Measurements from ENCODE around the gene ZNF618.

ZNF618 gene

GRCh38 chr9:113879911-113880310, 3.8 kb downstream of the ZNF618 start:
- Histone ChIP-seq H3K9me3 (ENCODE audit: control insufficient read depth, low read length) (no peaks in the 10 kb centered on the region), H3K4me3 (ENCODE audit: insufficient read depth, low read depth, low read length, poor library complexity, severe bottlenecking) (no peak overlapping the region), H3K27ac (ENCODE audit: insufficient read depth, low read length, poor library complexity, severe bottlenecking) (no peak overlapping the region), H3K27me3 (replicated peaks; ENCODE audit: control insufficient read depth, insufficient read depth, low read length, poor library complexity, severe bottlenecking) (peaks cover 3% of the 10 kb centered on the region), H3K36me3 (ENCODE audit: control insufficient read depth, insufficient read depth, low read length) (no peaks in the 10 kb centered on the region), H3K4me1 (ENCODE audit: control insufficient read depth, insufficient read depth, low read length, poor library complexity, severe bottlenecking) (no peaks in the 10 kb centered on the region)
- no peak for DNase-seq

DNA sequence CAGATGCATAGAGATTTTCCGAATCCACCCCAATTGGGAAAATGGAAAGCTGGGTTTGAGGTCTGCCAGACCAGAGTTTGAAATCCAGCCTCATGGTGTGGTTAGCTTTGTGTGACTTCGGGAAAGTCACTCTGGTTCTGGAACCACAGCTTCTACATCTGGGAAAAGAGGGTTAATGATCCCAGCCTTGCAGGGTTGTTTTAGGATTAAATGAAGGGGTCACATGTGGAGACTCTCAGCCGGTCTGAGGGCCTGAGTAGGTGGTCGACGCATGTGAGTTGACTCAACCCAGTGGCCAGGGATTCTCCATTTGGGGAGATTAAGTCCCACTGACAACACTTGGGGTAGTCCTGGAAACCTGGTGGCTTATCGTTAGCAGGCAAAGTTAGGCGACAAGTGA, 6.1 kb downstream of the ZNF618 start:
- Histone ChIP-seq H3K4me1 (ENCODE audit: control insufficient read depth, insufficient read depth, low read length, poor library complexity, severe bottlenecking) (no peaks in the 10 kb centered on the region), H3K27ac (ENCODE audit: insufficient read depth, low read length, poor library complexity, severe bottlenecking) (no peak overlapping the region), H3K36me3 (ENCODE audit: control insufficient read depth, insufficient read depth, low read length) (no peaks in the 10 kb centered on the region), H3K9me3 (ENCODE audit: control insufficient read depth, low read length) (no peaks in the 10 kb centered on the region), H3K4me3 (ENCODE audit: insufficient read depth, low read depth, low read length, poor library complexity, severe bottlenecking) (no peak overlapping the region), H3K27me3 (replicated peaks; ENCODE audit: control insufficient read depth, insufficient read depth, low read length, poor library complexity, severe bottlenecking) (no peaks in the 10 kb centered on the region)
- DNase-seq: no peak

DNA sequence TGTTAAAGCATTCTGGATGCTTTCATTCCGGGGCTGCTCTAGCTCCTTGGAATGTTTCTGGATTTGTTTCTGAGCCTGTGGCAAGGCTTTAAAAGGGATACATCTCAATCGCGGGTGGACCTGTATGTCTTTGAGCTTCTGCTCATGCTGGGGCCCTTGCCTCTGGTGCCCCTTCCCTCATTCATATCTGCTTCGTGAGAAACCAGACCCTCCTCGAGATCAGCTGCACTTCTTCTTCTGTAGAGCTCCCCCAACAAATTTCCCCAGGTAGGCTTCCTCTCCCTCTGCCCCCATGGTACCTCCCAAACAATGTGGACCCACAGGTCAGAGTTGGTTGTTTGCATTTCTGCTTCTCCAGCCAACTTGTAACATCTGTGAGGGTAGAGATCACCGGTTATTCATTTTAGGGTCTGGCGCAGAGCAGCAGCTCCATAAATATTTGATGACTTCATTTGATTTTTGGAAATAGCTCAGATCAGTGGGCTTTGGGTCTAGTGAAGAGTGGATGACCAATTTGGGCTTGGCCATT, 6.6 kb downstream of the ZNF618 start:
- DNase-seq: no peak
- Histone ChIP-seq H3K36me3 (ENCODE audit: control insufficient read depth, insufficient read depth, low read length) (no peaks in the 10 kb centered on the region), H3K27me3 (replicated peaks; ENCODE audit: control insufficient read depth, insufficient read depth, low read length, poor library complexity, severe bottlenecking) (no peaks in the 10 kb centered on the region), H3K4me1 (ENCODE audit: control insufficient read depth, insufficient read depth, low read length, poor library complexity, severe bottlenecking) (no peaks in the 10 kb centered on the region), H3K4me3 (ENCODE audit: insufficient read depth, low read depth, low read length, poor library complexity, severe bottlenecking) (no peak overlapping the region), H3K27ac (ENCODE audit: insufficient read depth, low read length, poor library complexity, severe bottlenecking) (no peak overlapping the region), H3K9me3 (ENCODE audit: control insufficient read depth, low read length) (no peaks in the 10 kb centered on the region)

DNA sequence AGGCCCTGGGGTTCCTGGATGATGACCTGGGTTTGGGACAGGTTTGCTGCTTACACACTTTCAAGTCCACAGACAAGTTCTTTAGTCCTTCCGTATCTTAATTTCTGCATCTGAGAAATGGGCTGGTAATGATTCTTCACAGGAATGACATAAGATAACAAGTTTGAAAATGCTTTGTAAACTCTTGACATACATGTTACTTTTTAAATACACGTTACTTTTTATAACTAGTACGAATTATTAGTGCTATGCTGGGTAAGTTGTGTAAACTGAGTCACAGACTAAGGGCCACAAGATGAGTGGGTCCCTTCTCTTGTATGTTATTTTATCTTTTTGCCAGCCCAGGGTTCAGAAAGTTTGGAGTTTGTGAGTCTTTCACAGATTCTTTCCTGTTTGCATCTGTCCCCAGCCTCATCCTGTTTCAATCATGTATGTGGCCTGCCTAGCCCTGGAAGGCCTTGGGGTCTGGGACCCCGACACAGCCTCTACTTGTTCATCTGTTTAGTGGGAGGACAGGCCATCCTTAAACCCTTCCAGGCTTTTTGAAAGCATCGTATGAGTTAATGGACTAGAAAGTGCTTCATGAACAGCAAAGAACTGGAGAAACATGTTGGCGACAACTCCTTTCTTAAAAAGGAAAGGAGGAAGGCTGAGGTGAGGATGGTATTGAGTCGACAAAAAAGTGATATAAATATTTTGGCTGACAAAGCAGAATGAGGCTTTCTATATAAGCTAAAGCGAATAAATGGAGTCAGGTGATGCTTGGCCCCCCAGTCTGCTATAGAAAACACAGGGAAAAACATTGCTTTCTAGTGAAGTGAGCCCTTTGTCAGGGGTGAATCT, 9.3 kb downstream of the ZNF618 start:
- H3K36me3 ChIP-seq (ENCODE audit: control insufficient read depth, insufficient read depth, low read length): no peaks in the 10 kb centered on the region
- no peaks in the 10 kb centered on the region for H3K27me3 ChIP-seq (replicated peaks; ENCODE audit: control insufficient read depth, insufficient read depth, low read length, poor library complexity, severe bottlenecking)
- no peaks in the 10 kb centered on the region for H3K4me1 ChIP-seq (ENCODE audit: control insufficient read depth, insufficient read depth, low read length, poor library complexity, severe bottlenecking)
- H3K4me3 ChIP-seq (ENCODE audit: insufficient read depth, low read depth, low read length, poor library complexity, severe bottlenecking): no peak overlapping the region
- H3K9me3 ChIP-seq (ENCODE audit: control insufficient read depth, low read length): no peaks in the 10 kb centered on the region
- DNase-seq: no peak
- H3K27ac ChIP-seq (ENCODE audit: insufficient read depth, low read length, poor library complexity, severe bottlenecking): no peak overlapping the region

- no peak overlapping the region for H3K27ac ChIP-seq (ENCODE audit: insufficient read depth, low read length, poor library complexity, severe bottlenecking)
- no peak overlapping the region for H3K4me3 ChIP-seq (ENCODE audit: insufficient read depth, low read depth, low read length, poor library complexity, severe bottlenecking)
- H3K4me1 ChIP-seq (ENCODE audit: control insufficient read depth, insufficient read depth, low read length, poor library complexity, severe bottlenecking): no peaks in the 10 kb centered on the region
- H3K27me3 ChIP-seq (replicated peaks; ENCODE audit: control insufficient read depth, insufficient read depth, low read length, poor library complexity, severe bottlenecking): no peaks in the 10 kb centered on the region
- H3K9me3 ChIP-seq (ENCODE audit: control insufficient read depth, low read length): no peaks in the 10 kb centered on the region
- DNase-seq: no peak
- H3K36me3 ChIP-seq (ENCODE audit: control insufficient read depth, insufficient read depth, low read length): no peaks in the 10 kb centered on the region
These were observed 9.9 kb downstream of the ZNF618 start for GRCh38 chr9:113886026-113886369.

DNA sequence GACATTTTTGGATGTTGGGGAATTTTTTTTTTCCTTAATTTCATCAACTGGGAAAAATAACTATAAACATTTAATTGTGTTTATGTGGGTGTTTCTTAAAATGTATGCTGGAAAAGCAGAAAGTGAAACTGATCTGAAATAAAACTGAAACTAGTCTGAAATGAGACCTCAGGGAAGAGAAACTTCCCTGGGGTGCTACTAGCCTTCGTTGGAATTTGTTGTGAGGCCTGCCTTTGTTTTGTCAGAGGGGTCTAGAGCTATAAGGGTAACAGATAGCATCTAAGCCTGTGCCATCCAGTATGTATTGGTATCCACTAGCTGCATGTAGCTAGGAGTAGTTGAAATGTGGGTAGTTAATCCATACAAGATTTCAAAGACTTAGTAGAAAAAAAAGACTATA, 10.4 kb downstream of the ZNF618 start:
- H3K9me3 ChIP-seq (ENCODE audit: control insufficient read depth, low read length): no peaks in the 10 kb centered on the region
- H3K27ac ChIP-seq (ENCODE audit: insufficient read depth, low read length, poor library complexity, severe bottlenecking): no peak overlapping the region
- no peak for DNase-seq
- peak overlapping the region; percentile 27 for H3K4me3 ChIP-seq (ENCODE audit: insufficient read depth, low read depth, low read length, poor library complexity, severe bottlenecking)
- no peaks in the 10 kb centered on the region for H3K36me3 ChIP-seq (ENCODE audit: control insufficient read depth, insufficient read depth, low read length)
- no peaks in the 10 kb centered on the region for H3K27me3 ChIP-seq (replicated peaks; ENCODE audit: control insufficient read depth, insufficient read depth, low read length, poor library complexity, severe bottlenecking)
- no peaks in the 10 kb centered on the region for H3K4me1 ChIP-seq (ENCODE audit: control insufficient read depth, insufficient read depth, low read length, poor library complexity, severe bottlenecking)

- H3K27me3 ChIP-seq (replicated peaks; ENCODE audit: control insufficient read depth, insufficient read depth, low read length, poor library complexity, severe bottlenecking): no peaks in the 10 kb centered on the region
- H3K9me3 ChIP-seq (ENCODE audit: control insufficient read depth, low read length): no peaks in the 10 kb centered on the region
- H3K27ac ChIP-seq (ENCODE audit: insufficient read depth, low read length, poor library complexity, severe bottlenecking): no peak overlapping the region
- DNase-seq: no peak
- no peak overlapping the region for H3K4me3 ChIP-seq (ENCODE audit: insufficient read depth, low read depth, low read length, poor library complexity, severe bottlenecking)
- H3K4me1 ChIP-seq (ENCODE audit: control insufficient read depth, insufficient read depth, low read length, poor library complexity, severe bottlenecking): no peaks in the 10 kb centered on the region
- no peaks in the 10 kb centered on the region for H3K36me3 ChIP-seq (ENCODE audit: control insufficient read depth, insufficient read depth, low read length)
These were observed 10.8 kb downstream of the ZNF618 start for GRCh38 chr9:113886933-113887332.

GRCh38 chr9:113887436-113887835, 11.3 kb downstream of the ZNF618 start:
- DNase-seq: no peak
- H3K36me3 ChIP-seq (ENCODE audit: control insufficient read depth, insufficient read depth, low read length): no peaks in the 10 kb centered on the region
- no peaks in the 10 kb centered on the region for H3K27me3 ChIP-seq (replicated peaks; ENCODE audit: control insufficient read depth, insufficient read depth, low read length, poor library complexity, severe bottlenecking)
- H3K4me1 ChIP-seq (ENCODE audit: control insufficient read depth, insufficient read depth, low read length, poor library complexity, severe bottlenecking): no peaks in the 10 kb centered on the region
- H3K27ac ChIP-seq (ENCODE audit: insufficient read depth, low read length, poor library complexity, severe bottlenecking): no peak overlapping the region
- H3K9me3 ChIP-seq (ENCODE audit: control insufficient read depth, low read length): no peaks in the 10 kb centered on the region
- H3K4me3 ChIP-seq (ENCODE audit: insufficient read depth, low read depth, low read length, poor library complexity, severe bottlenecking): no peak overlapping the region

DNA sequence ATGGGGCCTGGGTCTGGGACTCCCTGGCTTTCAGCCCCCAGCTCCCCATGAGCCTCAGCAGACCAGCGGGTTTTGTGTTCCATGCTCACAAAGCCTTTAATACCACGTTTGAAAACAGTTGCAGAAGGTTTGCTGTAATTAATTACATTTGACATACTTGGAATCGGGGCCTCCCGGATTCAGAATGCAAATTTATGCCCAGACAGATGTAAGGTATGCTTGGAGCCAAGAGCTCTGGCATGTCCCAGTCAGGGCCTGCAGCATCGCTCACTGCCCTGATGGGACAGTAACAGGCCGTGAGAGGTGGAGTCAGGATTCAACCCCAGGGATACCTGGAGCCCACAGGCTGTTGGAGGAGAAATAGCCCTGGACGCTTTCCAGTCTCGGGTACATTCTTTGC, 12.2 kb downstream of the ZNF618 start:
- DNase-seq: no peak
- H3K27ac ChIP-seq (ENCODE audit: insufficient read depth, low read length, poor library complexity, severe bottlenecking): no peak overlapping the region

GRCh38 chr9:113888976-113889375, 12.9 kb downstream of the ZNF618 start:
- H3K36me3 ChIP-seq (ENCODE audit: control insufficient read depth, insufficient read depth, low read length): no peaks in the 10 kb centered on the region
- H3K27me3 ChIP-seq (replicated peaks; ENCODE audit: control insufficient read depth, insufficient read depth, low read length, poor library complexity, severe bottlenecking): no peaks in the 10 kb centered on the region
- no peak overlapping the region for H3K27ac ChIP-seq (ENCODE audit: insufficient read depth, low read length, poor library complexity, severe bottlenecking)
- DNase-seq: no peak
- H3K4me1 ChIP-seq (ENCODE audit: control insufficient read depth, insufficient read depth, low read length, poor library complexity, severe bottlenecking): no peaks in the 10 kb centered on the region
- H3K4me3 ChIP-seq (ENCODE audit: insufficient read depth, low read depth, low read length, poor library complexity, severe bottlenecking): no peak overlapping the region
- no peaks in the 10 kb centered on the region for H3K9me3 ChIP-seq (ENCODE audit: control insufficient read depth, low read length)

More for the DNA sequence above, 12.2 kb downstream of the ZNF618 start:
- H3K4me3 ChIP-seq (ENCODE audit: insufficient read depth, low read depth, low read length, poor library complexity, severe bottlenecking): no peak overlapping the region
- H3K9me3 ChIP-seq (ENCODE audit: control insufficient read depth, low read length): no peaks in the 10 kb centered on the region
- H3K27me3 ChIP-seq (replicated peaks; ENCODE audit: control insufficient read depth, insufficient read depth, low read length, poor library complexity, severe bottlenecking): no peaks in the 10 kb centered on the region
- H3K4me1 ChIP-seq (ENCODE audit: control insufficient read depth, insufficient read depth, low read length, poor library complexity, severe bottlenecking): no peaks in the 10 kb centered on the region
- no peaks in the 10 kb centered on the region for H3K36me3 ChIP-seq (ENCODE audit: control insufficient read depth, insufficient read depth, low read length)

Measured in effector memory CD4-positive, alpha-beta T cell (primary cell).